Measurements from ENCODE around the gene OSGEP. TPM values are rescaled to one million over a fixed set of nuclear protein-coding genes. Genes with fewer than 3 reads are reported as not detected.
"Not testable (repeated sequence)": the region's sequence is repeated elsewhere in the genome, so short reads cannot be mapped to it uniquely, and the experiment has no call there.

Gene OSGEP
- total and polyA plus RNA-seq, 7 donors, result 21.0 to 65.6 (median 41.3) TPM

- TF ChIP-seq CTCF (IDR thresholded peaks at IDR 0.05) (no peak), POLR2A (IDR thresholded peaks at IDR 0.05) (no peak), EP300 (IDR thresholded peaks at IDR 0.05) (no peak), POLR2AphosphoS5 (IDR thresholded peaks at IDR 0.05) (no peak)
- Histone ChIP-seq H3K4me3 (no peak overlapping the region), H3K9me3 (no peaks in the 10 kb centered on the region), H3K27ac (peak overlapping the region in 2 of 4 donors; percentile 92), H3K27me3 (no peaks in the 10 kb centered on the region), H3K36me3 (peaks cover 31 to 43% (median 35%) of the 10 kb centered on the region in 4 donors), H3K4me1 (peaks cover 0 to 50% (median 39%) of the 10 kb centered on the region in 4 donors)
- intact Hi-C loops (cut with DNase I), result loop anchor here (5.0 kb wide), 1 partner anchor 130 kb away; no protein-coding TSS in a partner anchor
- no peak for DNase-seq
- WGBS, 2 donors, result 82 to 84% methylated on average over 13 of the region's 13 CpGs
Measured at GRCh38 chr14:20456971-20457370, 2.4 kb upstream of the OSGEP start.

DNA sequence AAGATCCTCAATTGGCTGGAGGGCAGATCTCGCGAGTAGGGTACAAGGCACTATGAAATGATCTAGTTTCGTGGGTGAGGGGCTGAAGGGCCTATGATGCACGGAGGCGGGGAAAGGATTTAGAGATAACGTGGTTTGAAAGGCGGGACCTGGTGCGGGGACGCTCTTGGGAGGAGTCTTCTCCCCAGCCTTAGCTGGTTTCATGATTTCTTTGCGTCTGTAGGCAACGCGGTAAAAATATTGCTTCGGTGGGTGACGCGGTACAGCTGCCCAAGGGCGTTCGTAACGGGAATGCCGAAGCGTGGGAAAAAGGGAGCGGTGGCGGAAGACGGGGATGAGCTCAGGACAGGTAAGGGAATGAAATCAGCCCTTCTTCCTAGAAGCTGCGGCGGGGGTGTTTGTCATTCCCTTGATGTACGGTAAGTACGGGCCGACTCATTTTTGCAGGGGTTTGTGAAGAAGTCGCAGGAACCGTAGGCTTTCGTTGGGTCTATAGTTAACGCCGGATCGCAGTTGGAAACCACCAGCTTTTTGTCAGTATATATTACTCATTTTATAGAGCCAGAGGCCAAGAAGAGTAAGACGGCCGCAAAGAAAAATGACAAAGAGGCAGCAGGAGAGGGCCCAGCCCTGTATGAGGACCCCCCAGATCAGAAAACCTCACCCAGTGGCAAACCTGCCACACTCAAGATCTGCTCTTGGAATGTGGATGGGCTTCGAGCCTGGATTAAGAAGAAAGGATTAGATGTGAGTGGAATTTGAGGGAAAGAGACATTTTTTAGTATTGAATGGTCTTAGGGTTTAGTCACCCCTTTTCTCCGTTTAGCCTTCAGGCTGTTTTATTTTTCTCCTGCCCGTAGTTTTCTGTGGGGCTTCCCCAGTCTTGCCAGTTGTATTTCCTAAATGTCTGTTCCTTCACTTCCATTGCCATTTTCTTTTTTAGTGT, 1.0 kb upstream of the OSGEP start:
- peak overlapping the region; percentile 53 to 72 (median 66) for H3K4me3 ChIP-seq
- peak overlapping the region; percentile 90 to 93 (median 92) for H3K27ac ChIP-seq
- intact Hi-C loops (cut with DNase I), result loop anchor here (2.0 to 5.0 kb wide), 3 partner anchors 43 to 128 kb away; partner anchors contain the start of genes PARP2 and TEP1
- peaks cover 0 to 48% (median 36%) of the 10 kb centered on the region in 4 donors for H3K4me1 ChIP-seq
- H3K27me3 ChIP-seq, result no peaks in the 10 kb centered on the region
- peak; percentile 74 for DNase-seq
- no peaks in the 10 kb centered on the region for H3K9me3 ChIP-seq
- no peak for TF ChIP-seq POLR2AphosphoS5 (IDR thresholded peaks at IDR 0.05)
- TF ChIP-seq POLR2A (IDR thresholded peaks at IDR 0.05), result no peak
- TF ChIP-seq EP300 (IDR thresholded peaks at IDR 0.05), result no peak
- TF ChIP-seq CTCF (IDR thresholded peaks at IDR 0.05), result no peak
- peaks cover 34 to 56% (median 43%) of the 10 kb centered on the region in 4 donors for H3K36me3 ChIP-seq
- WGBS, 2 donors, result 0 to 1% methylated on average over 39 of the region's 39 CpGs

DNA sequence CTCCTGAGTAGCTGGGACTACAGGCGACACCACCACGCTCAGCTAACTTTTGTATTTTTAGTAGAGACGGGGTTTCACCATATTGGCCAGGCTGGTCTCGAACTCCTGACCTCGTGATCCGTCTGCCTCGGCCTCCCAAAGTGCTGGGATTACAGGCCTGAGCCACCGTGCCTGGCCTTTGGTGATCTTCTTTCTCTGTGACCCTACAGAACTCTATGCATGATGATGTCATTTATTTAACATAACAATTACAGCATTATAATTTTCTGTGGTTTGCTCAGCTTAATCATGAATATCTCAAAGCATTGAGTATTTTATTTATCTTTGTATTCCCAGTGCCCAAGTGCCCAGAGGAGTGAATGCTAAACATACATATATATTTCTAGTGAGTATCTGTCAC, 1.8 kb downstream of the OSGEP start:
- H3K27me3 ChIP-seq; intact Hi-C loops (cut with DNase I): not testable (repeated sequence)

GRCh38 chr14:20446889-20447288, 7.7 kb downstream of the OSGEP start:
- no peak for TF ChIP-seq POLR2AphosphoS5 (IDR thresholded peaks at IDR 0.05)
- TF ChIP-seq CTCF (IDR thresholded peaks at IDR 0.05), result no peak
- TF ChIP-seq POLR2A (IDR thresholded peaks at IDR 0.05), result no peak
- TF ChIP-seq EP300 (IDR thresholded peaks at IDR 0.05), result no peak
- 96 to 97% methylated on average over 5 of the region's 5 CpGs for WGBS, 2 donors
- DNase-seq, result no peak
- intact Hi-C loops (cut with DNase I), result no loop called here
- H3K27ac ChIP-seq, result no peak overlapping the region
- H3K4me1 ChIP-seq, result no peaks in the 10 kb centered on the region
- H3K4me3 ChIP-seq, result no peak overlapping the region
- H3K27me3 ChIP-seq, result no peaks in the 10 kb centered on the region
- H3K36me3 ChIP-seq, result peaks cover 37 to 68% (median 51%) of the 10 kb centered on the region in 4 donors
- no peaks in the 10 kb centered on the region for H3K9me3 ChIP-seq

More for the DNA sequence above, 1.8 kb downstream of the OSGEP start:
- Histone ChIP-seq H3K36me3 (peaks cover 44 to 64% (median 50%) of the 10 kb centered on the region in 4 donors), H3K4me1 (peaks cover 0 to 27% (median 22%) of the 10 kb centered on the region in 4 donors)
- not testable (repeated sequence) for H3K4me3 ChIP-seq, DNase-seq, H3K27ac ChIP-seq, H3K9me3 ChIP-seq
- WGBS, 2 donors, result 92 to 95% methylated on average over 8 of the region's 8 CpGs

DNA sequence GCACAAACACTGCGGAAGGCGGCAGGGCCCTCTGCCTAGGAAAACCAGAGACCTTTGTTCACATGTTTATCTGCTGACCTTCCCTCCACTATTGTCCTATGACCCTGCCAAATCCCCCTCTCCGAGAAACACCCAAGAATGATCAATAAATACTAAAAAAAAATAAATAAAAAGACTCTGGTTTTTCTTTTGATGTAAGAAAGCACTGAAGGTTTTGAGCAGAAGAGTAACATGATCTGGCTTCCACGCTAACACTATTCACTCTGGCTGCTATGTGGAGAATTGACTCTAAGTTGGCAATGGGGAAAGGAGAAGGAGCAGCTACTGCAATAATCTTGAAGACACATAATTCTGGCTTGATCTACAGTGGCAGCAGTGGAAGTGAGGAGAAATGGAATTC, 11.0 kb downstream of the OSGEP start:
- H3K4me1 ChIP-seq; DNase-seq; H3K9me3 ChIP-seq; intact Hi-C loops (cut with DNase I); H3K27me3 ChIP-seq; H3K27ac ChIP-seq; H3K4me3 ChIP-seq: not testable (repeated sequence)
- H3K36me3 ChIP-seq, result peaks cover 18 to 35% (median 26%) of the 10 kb centered on the region in 4 donors
- 91 to 94% methylated on average over 2 of the region's 4 CpGs for WGBS, 2 donors

Data from sigmoid colon (tissue), 7 donors.